Fibroblast of gingiva (primary cell): ENCODE measurements around the gene SHISA6.

Source experiments
- DNase-seq: peaks from one replicate; pipeline ENCODE4 v3.0.0-alpha.2; 2011; ENCODE audit warnings: low read depth

SHISA6 gene

DNA sequence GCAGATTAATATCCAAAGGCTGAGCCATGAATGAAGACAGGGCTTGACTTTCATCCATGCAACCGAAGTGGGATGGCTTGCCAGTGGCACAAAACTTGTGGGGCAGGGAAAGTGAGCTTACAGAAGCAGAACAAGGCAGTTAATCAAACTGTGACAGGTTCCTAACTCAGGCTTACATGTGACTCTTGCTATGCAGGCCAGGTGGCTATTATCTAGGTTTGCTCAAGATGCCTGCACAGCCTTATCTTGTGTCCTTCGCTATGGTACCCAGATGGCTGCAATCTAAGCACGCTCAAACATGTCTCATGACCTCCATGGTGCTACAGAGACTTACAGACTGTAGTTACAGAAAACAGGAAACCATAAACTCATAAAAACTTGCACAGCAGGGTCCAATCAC, 348.7 kb downstream of the SHISA6 start:
- DNase-seq, result no peak

DNA sequence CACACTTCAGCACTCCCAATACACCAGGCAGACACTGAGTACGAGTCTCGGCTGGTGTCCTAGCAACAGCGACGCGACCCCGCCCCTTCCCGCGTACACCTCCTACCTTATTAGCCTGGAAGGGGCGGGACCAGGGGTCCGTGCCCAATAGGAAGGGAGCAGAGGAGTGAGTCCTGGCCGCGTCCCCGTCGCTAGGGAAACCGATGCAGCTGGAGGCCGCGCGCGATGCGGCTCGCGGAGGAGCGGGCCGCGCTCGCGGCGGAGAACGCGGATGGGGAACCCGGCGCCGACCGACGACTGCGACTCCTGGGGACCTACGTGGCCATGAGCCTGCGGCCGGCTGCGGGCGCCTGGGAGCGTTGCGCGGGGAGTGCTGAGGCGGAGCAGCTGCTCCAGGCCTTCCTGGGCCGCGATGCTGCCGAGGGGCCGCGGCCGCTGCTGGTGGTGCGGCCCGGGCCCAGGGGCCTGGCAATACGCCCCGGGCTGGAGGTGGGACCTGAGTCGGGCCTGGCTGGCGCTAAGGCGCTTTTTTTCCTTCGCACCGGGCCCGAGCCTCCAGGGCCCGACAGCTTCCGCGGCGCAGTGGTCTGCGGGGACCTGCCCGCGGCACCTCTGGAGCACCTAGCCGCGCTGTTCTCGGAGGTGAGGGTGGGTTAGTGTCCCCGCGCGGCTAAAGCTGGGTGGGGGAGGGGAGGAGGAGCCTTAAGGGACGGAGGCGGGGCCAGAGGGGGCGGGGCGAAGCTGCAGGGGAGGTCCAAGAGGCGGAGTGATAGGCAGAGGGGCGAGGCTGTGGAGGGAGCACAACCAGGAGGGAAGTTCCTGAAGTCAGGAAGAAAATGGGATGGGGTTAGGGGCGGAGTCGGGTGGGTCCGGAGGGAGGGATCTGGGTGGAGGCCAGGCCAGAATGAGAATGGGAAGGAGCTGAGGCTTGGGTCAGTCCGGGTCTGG, 357.5 kb downstream of the SHISA6 start, which contains the start of gene DNAH9:
Gene DNAH9 (plus strand): TSS at position 197 of the 948 bp plus-strand sequence. CDS start 29 bp downstream, at position 226.
- DNase-seq, result no peak

- DNase-seq, result no peak
Observed at GRCh38 chr17:11601661-11602060, 360.6 kb downstream of the SHISA6 start.

DNA sequence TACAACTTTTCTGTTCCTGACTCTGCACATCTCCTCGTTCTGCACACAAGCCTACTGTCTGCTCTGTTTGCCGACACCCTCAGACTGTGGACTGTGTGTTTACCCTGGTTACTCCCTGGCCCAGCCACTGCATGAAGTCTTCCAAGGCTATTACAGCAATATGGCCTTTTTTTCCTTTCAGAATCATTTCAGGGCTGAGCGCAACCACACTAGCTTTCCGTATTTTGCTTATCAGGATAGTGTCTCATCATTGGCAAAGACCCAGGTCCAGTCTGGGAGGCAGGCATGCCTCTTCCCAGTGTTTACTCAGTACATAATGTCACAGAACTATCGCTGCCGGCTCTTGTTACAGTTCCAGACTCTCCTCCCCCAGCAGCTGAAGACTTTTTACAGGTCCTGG, 367.4 kb downstream of the SHISA6 start:
- no peak for DNase-seq

- DNase-seq, result no peak
Observed at GRCh38 chr17:11610999-11611566, 370.1 kb downstream of the SHISA6 start.

GRCh38 chr17:11612956-11613355, 371.9 kb downstream of the SHISA6 start:
- DNase-seq, result no peak
